GM23338 (cell line): ENCODE data around the gene SBF2. TPM values are rescaled to one million over a fixed set of nuclear protein-coding genes. Genes with fewer than 3 reads are reported as not detected.

Experiments
- ATAC-seq: fragments of 200-7000 bp; cut with Tn5 transposase; 3 replicates; pipeline ENCODE4 v1.9.1; 2020
- DNase-seq: peaks from one replicate; pipeline ENCODE4 v3.0.0-alpha.2; 2015; ENCODE audit warnings: low spot score
- H2AFZ ChIP-seq: fragments of 200-600 bp; sonication (generic); 2 replicates; pipeline ENCODE4 v1.8.0; 2016; ENCODE audit warnings: antibody characterized with exemption, mild to moderate bottlenecking, moderate library complexity
- H3F3A ChIP-seq: fragments of 200-600 bp; sonication (generic); replicated peaks from 2 replicates; pipeline ENCODE4 v1.8.0; 2017; ENCODE audit warnings: antibody characterized with exemption, mixed run types, low read depth
- H3K27ac ChIP-seq: fragments of 200-600 bp; sonication (generic); 2 replicates; pipeline ENCODE4 v1.6.1; 2016; ENCODE audit warnings: low read depth
- H3K27me3 ChIP-seq: fragments of 200-600 bp; sonication (generic); 2 replicates; pipeline ENCODE4 v1.8.0; 2016; ENCODE audit warnings: mild to moderate bottlenecking, mixed run types, moderate library complexity; ENCODE audit not compliant: insufficient read depth
- H3K36me3 ChIP-seq: fragments of 200-600 bp; sonication (generic); 2 replicates; pipeline ENCODE4 v1.8.0; 2016; ENCODE audit warnings: mild to moderate bottlenecking; ENCODE audit not compliant: insufficient read depth
- H3K4me1 ChIP-seq: fragments of 200-600 bp; sonication (generic); 2 replicates; pipeline ENCODE4 v1.8.0; 2016; ENCODE audit warnings: mild to moderate bottlenecking, moderate library complexity; ENCODE audit not compliant: insufficient read depth
- H3K4me2 ChIP-seq: fragments of 200-600 bp; sonication (generic); 2 replicates; pipeline ENCODE4 v1.7.1; 2017; ENCODE audit warnings: mixed run types
- H3K4me3 ChIP-seq: fragments of 200-600 bp; sonication (generic); 2 replicates; pipeline ENCODE4 v1.6.1; 2016; ENCODE audit warnings: mixed run types
- H3K79me2 ChIP-seq: fragments of 200-600 bp; sonication (generic); replicated peaks from 2 replicates; pipeline ENCODE4 v1.8.0; 2017; ENCODE audit warnings: mild to moderate bottlenecking; ENCODE audit not compliant: insufficient read depth
- H3K9me2 ChIP-seq: fragments of 200-600 bp; sonication (generic); 2 replicates; pipeline ENCODE4 v1.8.0; 2017; ENCODE audit not compliant: insufficient read depth
- H4K20me1 ChIP-seq: fragments of 200-600 bp; sonication (generic); replicated peaks from 2 replicates; pipeline ENCODE4 v1.8.0; 2017; ENCODE audit warnings: mild to moderate bottlenecking; ENCODE audit not compliant: insufficient read depth
- H3K27ac Mint-ChIP-seq: 2 replicates; pipeline ENCODE4 v1.8.0; 2020; ENCODE audit warnings: inconsistent platforms, mild to moderate bottlenecking, moderate library complexity, mixed read lengths
- H3K27me3 Mint-ChIP-seq: 3 replicates; pipeline ENCODE4 v1.8.0; 2022; ENCODE audit warnings: low read depth, mild to moderate bottlenecking, moderate library complexity, mixed read lengths, inconsistent platforms; ENCODE audit not compliant: insufficient read depth, poor library complexity
- H3K36me3 Mint-ChIP-seq: 3 replicates; pipeline ENCODE4 v1.8.0; 2021; ENCODE audit warnings: low read depth, mild to moderate bottlenecking, inconsistent platforms, moderate library complexity, mixed read lengths
- H3K4me1 Mint-ChIP-seq: 3 replicates; pipeline ENCODE4 v1.8.0; 2020; ENCODE audit warnings: mild to moderate bottlenecking, inconsistent platforms, mixed read lengths
- H3K4me3 Mint-ChIP-seq: 3 replicates; pipeline ENCODE4 v1.8.0; 2021; ENCODE audit warnings: moderate library complexity, mild to moderate bottlenecking, inconsistent platforms, mixed read lengths
- H3K9me3 Mint-ChIP-seq: 3 replicates; pipeline ENCODE4 v1.8.0; 2020; ENCODE audit warnings: moderate library complexity, mild to moderate bottlenecking, inconsistent platforms, mixed read lengths
- CTCF ChIP-seq, 2 experiments: fragments of 200-600 bp in 1 of 2; sonication (generic) in 1 of 2; conservative IDR thresholded peaks; 2 replicates each; pipeline versions ENCODE4 v1.5.1 to v1.6.1; 2016 to 2017; ENCODE audit warnings: antibody characterized with exemption in 2 of 2, low read depth in 2 of 2, mild to moderate bottlenecking in 2 of 2, moderate library complexity in 1 of 2
- ETS1 ChIP-seq: IDR thresholded peaks from 2 replicates; pipeline ENCODE4 v1.6.1; 2016; ENCODE audit warnings: antibody characterized with exemption
- EZH2 ChIP-seq: fragments of 200-600 bp; sonication (generic); IDR thresholded peaks from one replicate; pipeline ENCODE4 v1.8.0; 2017; ENCODE audit warnings: antibody characterized with exemption, mild to moderate bottlenecking, low read depth; ENCODE audit not compliant: unreplicated experiment
- EZH2phosphoT487 ChIP-seq: fragments of 200-600 bp; sonication (generic); IDR thresholded peaks from one replicate; pipeline ENCODE4 v1.8.1; 2018; ENCODE audit warnings: antibody characterized with exemption; ENCODE audit not compliant: unreplicated experiment
- JUNB ChIP-seq: IDR thresholded peaks from one replicate; pipeline ENCODE4 v1.6.1; 2016; ENCODE audit warnings: antibody characterized with exemption; ENCODE audit not compliant: unreplicated experiment
- NANOG ChIP-seq: IDR thresholded peaks from 2 replicates; pipeline ENCODE4 v1.6.1; 2016; ENCODE audit warnings: antibody characterized with exemption, borderline replicate concordance
- POLR2AphosphoS5 ChIP-seq: IDR thresholded peaks from 2 replicates; pipeline ENCODE4 v1.6.1; 2016; ENCODE audit warnings: antibody characterized with exemption, low read depth
- STAT1 ChIP-seq: IDR thresholded peaks from one replicate; pipeline ENCODE4 v1.6.1; 2016; ENCODE audit warnings: antibody characterized with exemption; ENCODE audit not compliant: unreplicated experiment
- ZNF331 ChIP-seq: fragments of 250-450 bp; sonication (Bioruptor Pico); IDR thresholded peaks from 2 replicates; pipeline ENCODE4 v1.5.0; 2020; ENCODE audit warnings: low read depth, mild to moderate bottlenecking, moderate library complexity
- ZNF462 ChIP-seq: fragments of 250-450 bp; sonication (Bioruptor Pico); IDR thresholded peaks from 2 replicates; pipeline ENCODE4 v1.5.0; 2020; ENCODE audit warnings: mild to moderate bottlenecking, moderate library complexity
- polyA plus RNA-seq: library from polyadenylated mRNA; unstranded; fragments of >200 nt; fragmentation: Nextera tagmentation; extraction: Ambion mirVana; gene quantifications from 2 replicates; pipeline ENCODE4 v1.2.1, GENCODE V29; 2016
- total RNA-seq: library from RNA; depleted of rRNA; stranded (reverse); fragments of >200 nt; shearing (Covaris generic); gene quantifications from 2 replicates; pipeline ENCODE4 v1.2.3, GENCODE V29; 2014

Gene SBF2
- total and polyA plus RNA-seq, 2 experiments from 2014 or later = 25.6 to 53.5 TPM

GRCh38 chr11:9977554-9977953 is 316.5 kb downstream of the SBF2 start (continued):
- TF ChIP-seq ZNF462 (CRISPR knock-in tag) (no peak), JUNB (no peak), EZH2 (no peak), POLR2AphosphoS5 (no peak), EZH2phosphoT487 (no peak), STAT1 (no peak), NANOG (no peak), CTCF (conservative IDR thresholded peaks at IDR 0.05; ENCODE audit: low read depth in 2 of 2) (no peak), ZNF331 (CRISPR knock-in tag) (no peak)

- H3K4me3 Mint-ChIP-seq = no peak overlapping the region
- peaks cover 2% of the 10 kb centered on the region for H3K27me3 Mint-ChIP-seq
- TF ChIP-seq STAT1 (no peak), CTCF (conservative IDR thresholded peaks at IDR 0.05; ENCODE audit: low read depth in 2 of 2) (0 out of 4 replicates have a peak, but pooled peaks of 1 of the 2 experiments have one; percentile 21), JUNB (no peak), ETS1 (no peak), NANOG (no peak)
- Histone ChIP-seq H3K79me2 (no peaks in the 10 kb centered on the region), H3K4me1 (peaks cover 19% of the 10 kb centered on the region), H3F3A (no peaks in the 10 kb centered on the region), H3K27ac (no peak overlapping the region), H3K4me2 (no peak overlapping the region), H3K27me3 (no peaks in the 10 kb centered on the region), H3K9me2 (no peaks in the 10 kb centered on the region), H4K20me1 (no peaks in the 10 kb centered on the region), H3K4me3 (no peak overlapping the region), H3K36me3 (no peaks in the 10 kb centered on the region), H2AFZ (no peak overlapping the region)
- H3K27ac Mint-ChIP-seq = no peak overlapping the region
- H3K4me1 Mint-ChIP-seq = peaks cover 29% of the 10 kb centered on the region
- DNase-seq = peak; percentile 19
- H3K36me3 Mint-ChIP-seq = peaks cover 3% of the 10 kb centered on the region; the same call in 2 of the 3 replicates
- ATAC-seq = peak; percentile 78
- H3K9me3 Mint-ChIP-seq = no peaks in the 10 kb centered on the region; the same call in 2 of the 3 replicates
Observed at GRCh38 chr11:9974375-9974774, 319.6 kb downstream of the SBF2 start.
